ENCODE measurements around the gene CREBL2.
A peak's percentile ranks its signal among the peaks of the same experiment; 100 is the strongest.
"Not testable (repeated sequence)": the region's sequence is repeated elsewhere in the genome, so short reads cannot be mapped to it uniquely, and the experiment has no call there.

CREBL2 gene

DNA sequence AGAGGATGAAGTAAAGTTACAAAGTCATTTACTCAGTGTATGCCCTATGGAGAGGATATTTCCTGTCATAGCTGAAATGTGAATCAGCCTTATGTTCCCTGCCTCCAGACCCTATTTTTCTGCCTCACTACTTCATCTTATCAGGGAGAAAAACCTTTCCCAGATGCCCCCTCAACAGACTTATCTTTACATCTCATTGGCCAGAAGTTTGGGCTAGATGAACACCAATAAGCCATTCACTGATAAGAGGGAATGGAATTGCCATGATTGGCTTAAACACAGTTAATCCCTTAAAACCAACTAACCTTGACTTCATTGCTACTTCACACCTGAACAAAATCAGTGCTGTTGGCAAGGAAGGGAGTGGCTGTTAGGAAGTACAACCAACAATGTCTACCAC is 40.1 kb downstream of the CREBL2 start:
- DNase-seq (ENCODE audit: low read depth) = no peak
- TF ChIP-seq, protein P1, sequence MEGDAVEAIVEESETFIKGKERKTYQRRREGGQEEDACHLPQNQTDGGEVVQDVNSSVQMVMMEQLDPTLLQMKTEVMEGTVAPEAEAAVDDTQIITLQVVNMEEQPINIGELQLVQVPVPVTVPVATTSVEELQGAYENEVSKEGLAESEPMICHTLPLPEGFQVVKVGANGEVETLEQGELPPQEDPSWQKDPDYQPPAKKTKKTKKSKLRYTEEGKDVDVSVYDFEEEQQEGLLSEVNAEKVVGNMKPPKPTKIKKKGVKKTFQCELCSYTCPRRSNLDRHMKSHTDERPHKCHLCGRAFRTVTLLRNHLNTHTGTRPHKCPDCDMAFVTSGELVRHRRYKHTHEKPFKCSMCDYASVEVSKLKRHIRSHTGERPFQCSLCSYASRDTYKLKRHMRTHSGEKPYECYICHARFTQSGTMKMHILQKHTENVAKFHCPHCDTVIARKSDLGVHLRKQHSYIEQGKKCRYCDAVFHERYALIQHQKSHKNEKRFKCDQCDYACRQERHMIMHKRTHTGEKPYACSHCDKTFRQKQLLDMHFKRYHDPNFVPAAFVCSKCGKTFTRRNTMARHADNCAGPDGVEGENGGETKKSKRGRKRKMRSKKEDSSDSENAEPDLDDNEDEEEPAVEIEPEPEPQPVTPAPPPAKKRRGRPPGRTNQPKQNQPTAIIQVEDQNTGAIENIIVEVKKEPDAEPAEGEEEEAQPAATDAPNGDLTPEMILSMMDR (IDR thresholded peaks at IDR 0.05; ENCODE audit: insufficient read depth, low read depth, low read length, missing control alignments) = no peak
- no peak overlapping the region for H3K4me3 ChIP-seq (ENCODE audit: low read length)

DNA sequence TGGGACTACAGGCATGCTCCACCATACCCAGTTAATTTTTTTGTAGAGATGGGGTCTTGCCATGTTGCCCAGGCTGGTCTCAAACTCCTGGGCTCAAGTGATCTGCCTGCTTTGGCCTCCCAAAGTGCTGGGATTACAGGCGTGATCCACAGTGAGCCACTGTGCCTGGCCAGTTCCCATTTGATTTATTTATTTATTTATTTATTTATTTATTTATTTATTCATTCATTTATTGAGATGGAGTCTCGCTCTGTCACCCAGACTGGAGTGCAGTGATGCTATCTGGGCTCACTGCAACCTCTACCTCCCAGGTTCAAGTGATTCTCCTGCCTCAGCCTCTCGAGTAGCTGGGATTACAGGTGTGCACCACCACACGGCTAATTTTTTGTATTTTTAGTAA is 41.0 kb downstream of the CREBL2 start:
- not testable (repeated sequence) for H3K4me3 ChIP-seq (ENCODE audit: low read length); DNase-seq (ENCODE audit: low read depth)

DNA sequence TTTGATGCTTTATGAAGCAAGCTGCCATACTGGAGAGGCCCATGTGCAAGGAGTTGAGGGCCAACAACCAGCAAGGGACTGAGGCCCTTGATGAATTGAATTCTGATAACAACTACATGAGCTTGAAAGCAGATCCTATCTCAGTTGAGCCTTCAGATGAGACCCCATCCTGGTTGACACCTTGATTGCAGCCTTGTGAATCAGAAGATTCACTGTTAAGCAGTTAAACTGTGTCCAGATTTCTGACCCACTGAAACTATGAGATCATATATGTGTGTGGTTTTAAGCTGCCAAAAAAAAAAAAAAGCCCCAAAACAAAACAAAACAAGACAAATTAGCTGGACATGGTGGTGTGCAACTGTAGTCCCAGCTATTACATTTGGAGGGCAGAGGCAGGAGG is 42.2 kb downstream of the CREBL2 start:
- no peak overlapping the region for H3K4me3 ChIP-seq (ENCODE audit: low read length)
- TF ChIP-seq, protein P1 (IDR thresholded peaks at IDR 0.05; ENCODE audit: insufficient read depth, low read depth, low read length, missing control alignments) = no peak
- DNase-seq (ENCODE audit: low read depth) = no peak

DNA sequence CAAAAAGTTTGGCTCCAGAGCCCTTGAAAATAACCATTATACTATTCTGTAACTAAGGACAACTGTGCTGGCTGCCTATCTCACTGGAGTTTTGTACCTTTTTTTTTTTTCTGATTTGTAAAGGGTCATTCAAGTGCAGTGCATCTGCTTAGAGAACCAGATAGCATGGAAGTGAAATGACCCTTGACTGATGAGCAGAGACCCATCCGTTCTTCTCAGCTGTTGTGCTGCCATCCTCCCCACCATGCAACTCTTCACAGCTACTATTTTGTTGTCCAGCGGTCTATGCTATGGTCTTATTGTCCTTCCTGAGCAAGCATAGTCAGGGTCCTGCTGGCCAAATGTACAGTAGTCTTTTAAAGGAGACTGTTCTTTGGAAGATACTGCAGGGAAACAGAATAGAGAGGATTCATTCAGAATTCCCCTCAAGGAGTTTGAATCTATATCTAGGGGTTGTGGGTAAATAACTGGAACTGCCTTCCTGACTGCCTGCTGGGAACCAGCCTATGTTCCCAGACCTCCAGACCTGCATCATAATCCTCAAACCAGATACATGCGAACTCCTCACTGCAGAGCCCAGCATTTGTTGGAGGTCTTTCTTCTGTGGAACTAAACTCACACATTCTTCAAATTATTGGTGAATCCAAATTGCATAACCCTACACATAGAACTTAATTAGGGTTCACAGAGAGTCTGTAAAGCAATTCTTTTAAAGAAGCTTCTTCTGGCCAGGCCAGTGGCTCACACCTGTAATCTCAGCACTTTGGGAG is 43.2 kb downstream of the CREBL2 start:
- TF ChIP-seq, protein P1 (IDR thresholded peaks at IDR 0.05; ENCODE audit: insufficient read depth, low read depth, low read length, missing control alignments) = no peak
- no peak for DNase-seq (ENCODE audit: low read depth)

DNA sequence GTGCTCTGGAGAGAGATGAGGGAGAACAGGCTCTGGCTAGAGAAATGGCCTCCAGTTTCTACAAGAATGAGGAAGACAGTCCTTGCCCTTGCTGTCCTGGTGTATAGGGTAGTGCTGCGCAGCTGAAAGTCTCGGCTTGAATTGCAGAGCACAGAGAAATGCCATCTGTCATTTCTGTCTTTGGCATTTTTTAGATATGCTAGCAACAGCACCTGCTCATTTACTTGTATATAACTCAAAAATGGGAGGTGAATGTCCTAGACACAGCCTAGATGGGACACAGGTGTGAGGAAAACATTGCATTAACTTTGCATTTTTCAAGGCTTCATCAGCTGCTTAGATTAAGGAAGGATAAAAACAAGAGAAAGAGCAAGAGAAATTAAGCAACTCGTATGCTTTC is 48.5 kb downstream of the CREBL2 start:
- DNase-seq (ENCODE audit: low read depth) = no peak
- TF ChIP-seq, protein P1 (IDR thresholded peaks at IDR 0.05; ENCODE audit: insufficient read depth, low read depth, low read length, missing control alignments) = no peak
- no peak overlapping the region for H3K4me3 ChIP-seq (ENCODE audit: low read length)

More for the DNA sequence above, 43.2 kb downstream of the CREBL2 start:
- H3K4me3 ChIP-seq (ENCODE audit: low read length) = no peak overlapping the region

DNA sequence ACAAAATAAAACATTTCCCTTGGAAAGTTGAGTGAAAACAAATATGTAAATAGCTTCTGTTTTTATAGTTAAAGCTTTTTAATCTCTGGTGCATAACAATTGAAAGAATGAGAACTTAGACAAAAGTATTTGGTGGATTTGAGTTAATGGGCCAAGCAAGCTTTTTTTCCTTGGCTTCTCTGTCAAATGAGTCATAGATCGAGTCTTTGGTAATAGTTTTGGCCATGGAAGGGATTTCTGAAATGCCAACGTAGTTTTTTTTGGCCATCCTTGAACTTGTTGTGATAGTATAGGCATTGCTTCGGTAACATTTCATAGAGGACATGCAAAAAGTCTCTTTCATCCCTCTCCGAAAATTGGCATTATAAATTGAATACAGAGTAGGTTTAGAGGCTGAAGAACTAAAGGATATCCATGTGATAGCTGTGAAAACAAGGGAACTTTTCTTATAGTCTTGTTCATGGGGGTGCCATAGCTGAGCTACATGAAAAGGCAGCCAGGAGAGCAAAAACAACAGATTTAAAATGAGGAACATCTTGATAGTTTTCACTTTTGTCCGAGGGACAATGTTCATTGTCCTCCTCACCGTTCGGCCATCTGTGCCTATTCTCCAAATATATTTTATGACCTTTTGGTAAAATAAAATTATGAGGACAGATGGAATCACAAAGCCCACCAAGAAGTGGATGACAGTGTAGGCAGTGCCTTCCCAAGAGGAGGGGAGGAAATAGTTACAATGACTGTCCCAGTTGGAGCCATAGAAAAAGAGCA is 49.6 kb downstream of the CREBL2 start:
- TF ChIP-seq, protein P1 (IDR thresholded peaks at IDR 0.05; ENCODE audit: insufficient read depth, low read depth, low read length, missing control alignments) = no peak
- peak; percentile 33 for DNase-seq (ENCODE audit: low read depth)
- H3K4me3 ChIP-seq (ENCODE audit: low read length) = no peak overlapping the region

DNA sequence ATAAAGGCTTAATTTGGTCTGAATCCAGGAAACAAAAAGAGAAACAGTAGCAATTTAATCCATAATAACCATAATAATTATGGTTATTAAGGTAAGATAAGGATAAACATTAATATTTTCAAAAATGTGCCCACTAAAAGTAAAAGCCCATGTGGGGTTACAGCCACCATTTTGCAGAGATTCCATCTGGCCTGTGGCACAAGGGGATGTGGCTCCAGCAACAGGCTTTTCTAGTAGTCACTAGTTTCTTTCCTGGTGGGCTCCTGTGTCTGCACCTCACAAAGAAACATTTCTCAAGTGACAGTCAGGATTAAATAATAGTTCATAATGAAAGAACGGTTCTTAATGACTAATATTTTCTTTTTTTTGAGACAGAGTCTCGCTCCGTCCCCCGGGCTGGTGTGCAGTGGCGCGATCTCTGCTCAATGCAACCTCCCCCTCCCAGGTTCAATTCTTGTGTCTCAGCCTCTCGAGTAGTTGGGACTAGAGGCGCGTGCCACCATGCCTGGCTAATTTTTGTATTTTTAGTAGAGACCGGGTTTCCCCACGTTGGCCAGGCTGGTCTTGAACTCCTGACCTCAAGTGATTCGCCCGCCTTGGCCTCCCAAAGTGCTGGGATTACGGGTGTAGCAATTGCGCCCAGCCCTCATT is 52.1 kb downstream of the CREBL2 start:
- TF ChIP-seq, protein P1 (IDR thresholded peaks at IDR 0.05; ENCODE audit: insufficient read depth, low read depth, low read length, missing control alignments) = no peak
- DNase-seq (ENCODE audit: low read depth) = no peak
- H3K4me3 ChIP-seq (ENCODE audit: low read length) = no peak overlapping the region
